Sigmoid colon (tissue), 4 donors: Measurements from ENCODE around the gene GADL1.

ENCODE experiments used
- EP300 ChIP-seq, 4 donors: sonication (generic); formaldehyde crosslinking; IDR thresholded peaks; one replicate each; pipeline ENCODE4 v1.6.1; 2017; ENCODE audit warnings: antibody characterized with exemption in 4 of 4
- POLR2A ChIP-seq, 2 donors: fragments of 450-650 bp; IDR thresholded peaks; one replicate each; pipeline ENCODE4 v1.6.1; 2016; ENCODE audit warnings: antibody characterized with exemption in 2 of 2, mild to moderate bottlenecking in 2 of 2, moderate library complexity in 2 of 2

DNA sequence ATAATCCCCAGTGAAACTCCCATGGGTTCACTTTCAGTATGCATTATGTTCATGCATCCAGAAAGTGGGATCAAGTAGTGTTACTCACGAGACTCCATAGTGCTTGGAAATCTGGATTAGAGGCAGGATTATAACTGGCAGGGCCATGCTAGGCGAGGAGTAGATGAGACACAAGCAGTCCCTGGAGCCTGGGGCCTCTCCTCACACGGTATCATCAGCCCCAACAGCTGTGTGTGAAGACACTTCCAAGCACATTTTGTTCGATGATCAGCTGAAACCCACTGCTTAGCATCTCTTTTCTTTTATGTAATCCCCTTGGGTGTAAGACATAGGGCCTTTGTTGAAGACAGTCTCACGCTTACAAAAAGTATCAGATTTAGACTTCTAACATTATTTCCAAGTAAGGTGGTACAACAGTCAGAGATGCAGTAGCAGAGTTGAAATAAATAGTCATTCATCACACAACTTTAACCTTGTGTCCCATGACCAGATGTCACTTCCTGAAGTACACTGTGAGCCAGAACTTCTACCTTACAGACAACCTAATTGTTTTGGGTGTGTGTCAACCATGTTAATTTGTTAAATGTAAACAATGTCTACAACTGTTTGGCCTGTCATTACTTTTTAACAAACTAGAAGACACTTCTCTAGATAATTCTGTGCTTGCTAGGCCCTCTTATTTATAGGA, 116.9 kb downstream of the GADL1 start:
- no peak for TF ChIP-seq EP300 (IDR thresholded peaks at IDR 0.05)
- no peak for TF ChIP-seq POLR2A (IDR thresholded peaks at IDR 0.05)
